HG02610 (cell line): Measurements from ENCODE around the gene SPAG5.
"Not testable (repeated sequence)": the region's sequence is repeated elsewhere in the genome, so short reads cannot be mapped to it uniquely, and the experiment has no call there.

ENCODE experiments used
- ATAC-seq: cut with Tn5 transposase; IDR thresholded peaks from one replicate; pipeline ENCODE4 v1.9.1; 2021; ENCODE audit warnings: mild to moderate bottlenecking, moderate library complexity; ENCODE audit not compliant: unreplicated experiment

The SPAG5 gene

DNA sequence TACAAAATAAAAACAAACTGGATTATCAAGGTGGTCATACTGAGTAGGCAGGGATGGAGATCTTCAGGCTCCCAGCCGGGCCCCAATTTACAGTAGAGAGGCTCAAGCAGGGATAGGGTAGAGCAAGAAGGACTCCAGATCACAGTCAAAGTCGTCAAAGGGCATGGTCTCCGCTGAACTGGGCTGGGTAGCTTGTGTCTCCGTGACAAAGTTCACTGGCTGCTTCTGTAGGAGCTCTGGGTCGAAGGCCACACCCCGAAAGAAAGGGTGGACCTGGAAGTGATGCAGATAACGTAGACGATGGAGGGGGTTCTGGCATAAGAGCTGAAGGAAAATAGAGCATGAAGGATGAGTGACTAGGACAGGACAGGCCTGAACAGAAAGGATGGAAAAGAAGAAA, 11.6 kb upstream of the SPAG5 start:
- no peak for ATAC-seq

DNA sequence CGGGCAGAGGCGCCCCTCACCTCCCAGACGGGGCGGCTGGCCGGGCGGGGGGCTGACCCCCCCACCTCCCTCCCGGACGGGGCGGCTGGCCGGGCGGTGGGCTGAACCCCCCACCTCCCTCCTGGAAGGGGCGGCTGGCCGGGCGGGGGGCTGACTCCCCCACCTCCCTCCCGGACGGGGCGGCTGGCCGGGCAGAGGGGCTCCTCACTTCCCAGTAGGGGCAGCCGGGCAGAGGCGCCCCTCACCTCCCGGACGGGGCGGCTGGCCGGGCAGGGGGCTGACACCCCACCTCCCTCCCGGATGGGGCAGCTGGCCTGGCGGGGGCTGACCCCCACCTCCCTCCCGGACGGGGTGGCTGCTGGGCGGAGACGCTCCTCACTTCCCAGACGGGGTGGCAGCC, 5.2 kb upstream of the SPAG5 start:
- not testable (repeated sequence) for ATAC-seq

DNA sequence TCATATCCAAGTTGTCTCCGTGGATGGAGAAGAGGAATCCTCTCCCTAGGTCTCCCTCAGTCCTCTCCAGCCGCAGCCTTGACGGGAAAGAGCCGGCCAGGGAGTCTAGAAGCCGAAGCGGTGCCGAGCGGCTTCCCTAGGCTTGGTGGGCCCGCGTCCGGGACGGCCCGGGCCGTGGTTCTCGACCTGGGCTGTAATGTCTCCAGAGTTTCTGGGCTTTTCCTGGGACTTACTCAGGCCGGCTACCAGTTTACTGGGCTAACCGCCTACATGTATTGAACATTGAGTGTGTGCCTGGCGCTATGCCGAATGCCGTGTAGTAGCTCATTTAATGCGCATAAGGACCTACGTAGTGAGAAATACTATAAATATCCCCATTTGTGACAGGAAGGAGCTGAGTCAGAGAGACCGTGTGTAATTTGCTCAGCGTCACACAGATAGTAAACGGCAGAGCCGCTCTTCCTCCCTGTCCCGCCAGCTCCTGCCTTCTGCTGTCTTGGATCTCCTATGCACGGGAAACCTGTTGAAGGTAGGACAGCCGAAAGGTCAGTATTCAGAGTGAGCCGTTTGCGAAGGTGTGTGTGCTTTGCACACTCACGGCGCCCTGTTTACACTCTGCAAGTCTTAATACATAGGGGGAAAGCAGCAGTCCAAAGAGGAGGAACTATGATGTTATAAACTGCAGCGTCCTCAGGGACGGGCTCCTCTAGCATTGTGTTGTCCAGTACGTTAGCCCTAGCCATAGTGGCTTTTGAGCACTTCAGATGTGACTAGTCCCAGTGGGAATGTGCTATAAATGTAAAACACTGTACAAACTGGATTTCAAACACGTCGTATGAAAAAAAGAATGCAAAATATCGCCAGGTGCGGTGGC, 723 bp upstream of the SPAG5 start:
- peak; percentile 47 for ATAC-seq

DNA sequence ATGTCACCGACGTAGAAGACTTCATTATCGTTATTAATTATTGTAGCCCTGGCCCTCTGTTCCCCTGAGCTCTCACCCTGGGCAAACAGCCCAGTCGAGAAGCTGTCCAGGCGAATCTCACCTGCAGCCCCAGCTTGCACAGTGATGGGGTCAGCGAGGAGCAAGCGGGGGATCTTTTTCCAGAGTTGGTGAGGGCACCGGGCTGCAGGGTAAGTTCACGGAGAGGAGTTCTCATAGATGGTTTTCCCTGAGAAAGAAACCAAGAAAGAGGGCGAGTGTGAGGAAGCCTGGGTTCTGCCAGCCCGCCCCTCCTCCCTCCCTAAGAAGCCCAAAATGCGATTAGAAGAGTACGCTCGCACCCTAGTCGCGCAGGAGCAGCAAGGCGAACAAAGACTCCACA, 436 bp downstream of the SPAG5 start:
- ATAC-seq, result no peak

DNA sequence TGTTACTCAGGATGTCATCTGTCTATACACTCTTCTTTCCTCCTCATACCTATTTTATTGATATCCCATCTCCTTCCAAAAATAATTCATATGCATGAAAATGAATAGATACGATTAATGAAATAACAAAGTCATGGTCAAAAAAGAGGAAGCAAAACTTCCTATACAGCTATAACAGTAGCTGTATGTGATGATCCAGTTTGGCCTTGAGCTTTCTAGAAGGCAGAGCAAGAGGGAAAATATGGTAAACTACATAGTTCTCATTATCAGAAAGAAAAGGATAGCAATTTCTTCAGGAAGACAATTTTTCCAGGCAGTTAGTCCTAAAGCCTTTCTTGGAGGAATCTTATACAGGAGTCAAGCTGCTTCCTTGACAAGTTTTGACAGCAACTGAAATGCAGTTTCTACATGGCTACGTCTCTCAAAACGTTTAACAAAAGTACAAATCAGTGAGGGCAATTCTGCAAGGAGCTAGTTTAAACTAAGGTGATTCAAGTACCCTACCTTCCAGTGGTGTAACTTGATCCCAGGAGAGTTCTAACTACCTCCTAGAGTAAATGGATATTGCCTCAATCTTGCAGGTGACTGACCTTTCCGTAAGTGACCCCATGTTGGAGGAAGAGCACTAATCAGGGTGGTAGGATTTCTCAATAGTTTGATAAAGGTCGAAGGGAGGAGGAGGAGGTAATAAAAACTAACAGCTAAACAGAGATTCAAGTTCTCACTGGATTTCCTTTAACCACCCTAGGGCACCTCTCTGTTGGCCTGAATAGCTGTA, 1.0 kb downstream of the SPAG5 start:
- no peak for ATAC-seq

DNA sequence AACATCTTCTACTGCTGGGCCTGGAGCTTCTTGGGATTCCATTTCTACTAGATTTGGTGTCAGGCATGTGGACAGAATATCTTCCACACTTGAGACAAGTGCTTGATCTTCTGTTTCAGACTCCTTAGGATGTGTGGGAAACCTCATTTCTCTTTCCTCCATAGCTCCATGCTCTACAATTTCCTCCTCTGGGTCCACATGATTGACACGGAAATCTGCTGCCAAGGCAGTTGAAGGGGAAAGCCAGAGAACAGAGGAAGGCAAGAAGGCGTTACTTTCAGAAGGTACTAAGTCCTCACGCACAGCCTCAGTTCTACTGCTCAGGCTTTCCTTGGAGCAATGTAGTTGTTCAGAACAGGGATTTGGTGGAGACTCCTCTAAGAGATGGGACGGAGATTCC, 6.6 kb downstream of the SPAG5 start:
- no peak for ATAC-seq

DNA sequence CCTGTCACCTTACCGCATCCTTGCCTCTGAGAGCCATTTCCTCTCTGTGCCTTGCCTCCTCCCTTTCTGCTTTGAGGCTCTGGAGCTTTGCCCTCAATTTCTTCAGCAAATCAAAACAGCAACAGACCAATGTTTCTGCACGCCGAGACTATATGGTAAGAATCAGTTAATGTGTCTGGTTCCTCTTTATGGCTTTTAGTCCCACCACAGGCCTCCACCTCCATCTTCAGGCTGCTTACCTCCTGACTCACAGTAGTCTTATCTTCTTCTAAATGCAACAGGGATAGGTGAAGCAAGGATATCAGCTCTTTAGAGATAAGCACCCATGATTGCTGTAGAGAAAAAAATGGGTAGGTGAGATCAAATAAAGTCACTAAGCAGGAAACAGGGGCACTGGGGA, 13.0 kb downstream of the SPAG5 start:
- no peak for ATAC-seq

DNA sequence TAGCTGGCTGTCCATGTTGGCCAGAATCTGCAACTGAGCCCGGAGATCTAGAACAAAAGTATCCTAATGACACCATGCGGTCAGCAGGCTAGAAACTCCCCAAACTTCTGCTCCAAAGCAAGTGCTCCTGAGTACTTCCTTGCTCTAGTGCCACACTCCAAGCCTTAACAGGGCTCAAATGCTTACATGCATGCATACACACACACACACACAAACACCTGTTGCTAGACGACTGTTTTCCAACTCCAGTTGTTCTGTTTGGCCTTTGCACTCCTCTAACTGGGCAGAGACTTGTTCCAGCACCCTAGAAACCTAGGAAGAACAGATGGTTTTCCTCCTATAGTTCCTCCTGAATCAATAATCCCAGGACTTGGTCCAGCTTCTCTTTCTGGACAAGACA, 14.4 kb downstream of the SPAG5 start:
- ATAC-seq, result no peak

DNA sequence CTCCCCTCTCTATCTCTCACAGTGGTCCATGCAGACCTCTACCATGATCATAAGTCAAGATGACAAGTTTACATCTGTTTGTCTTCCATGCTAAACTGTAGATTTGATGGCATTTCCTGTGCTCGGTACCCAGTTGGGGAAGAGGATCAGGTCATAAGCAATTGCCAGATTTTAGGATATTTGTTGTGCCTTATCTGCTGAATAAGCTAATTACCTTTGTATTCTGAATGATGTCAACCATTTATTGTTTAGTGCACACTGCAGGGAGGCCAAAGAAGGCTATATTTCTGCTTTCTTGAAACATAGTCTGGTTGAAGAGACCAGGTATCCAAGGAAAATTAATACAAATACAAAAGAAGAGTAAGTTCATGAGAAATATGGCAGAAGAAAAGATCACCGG, 16.3 kb downstream of the SPAG5 start:
- ATAC-seq, result no peak

DNA sequence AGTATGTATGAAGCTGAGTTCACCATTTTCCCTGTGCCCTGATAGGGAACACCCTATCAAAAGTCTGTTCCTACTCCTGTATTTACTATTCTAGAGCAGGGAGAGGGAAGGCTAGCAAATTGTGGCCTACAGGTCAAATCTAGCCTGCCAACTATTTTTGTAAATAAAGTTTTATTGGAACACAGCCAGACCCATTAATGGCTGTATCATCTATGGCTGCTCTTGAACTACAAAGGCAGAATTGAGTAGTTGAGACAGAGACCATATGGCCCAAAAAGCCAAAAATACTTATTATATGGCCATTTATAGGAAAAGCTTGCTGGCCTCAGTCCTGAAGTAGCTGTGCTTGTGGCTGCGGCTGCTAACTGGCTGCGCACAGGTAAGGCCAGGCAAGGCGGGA, 17.9 kb downstream of the SPAG5 start:
- no peak for ATAC-seq

DNA sequence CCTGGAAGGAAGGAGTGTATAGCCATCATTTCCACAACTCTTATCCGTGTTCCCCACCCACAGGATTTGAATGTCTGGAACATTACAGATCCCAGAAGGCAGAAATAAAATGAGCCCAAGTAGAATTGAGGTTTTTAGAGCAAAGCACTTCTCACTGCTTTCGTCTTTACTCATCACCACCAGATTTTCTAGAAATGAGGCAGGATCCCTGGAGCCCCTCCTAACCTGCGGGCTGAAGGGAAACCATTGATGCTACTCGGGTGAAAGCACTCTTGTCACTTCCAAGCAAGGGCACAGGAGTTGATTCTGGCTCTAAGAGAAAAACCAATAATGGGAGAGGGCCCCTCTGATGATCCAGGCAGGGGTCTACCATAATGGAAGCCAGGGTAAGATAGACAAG, 19.3 kb downstream of the SPAG5 start:
- no peak for ATAC-seq

DNA sequence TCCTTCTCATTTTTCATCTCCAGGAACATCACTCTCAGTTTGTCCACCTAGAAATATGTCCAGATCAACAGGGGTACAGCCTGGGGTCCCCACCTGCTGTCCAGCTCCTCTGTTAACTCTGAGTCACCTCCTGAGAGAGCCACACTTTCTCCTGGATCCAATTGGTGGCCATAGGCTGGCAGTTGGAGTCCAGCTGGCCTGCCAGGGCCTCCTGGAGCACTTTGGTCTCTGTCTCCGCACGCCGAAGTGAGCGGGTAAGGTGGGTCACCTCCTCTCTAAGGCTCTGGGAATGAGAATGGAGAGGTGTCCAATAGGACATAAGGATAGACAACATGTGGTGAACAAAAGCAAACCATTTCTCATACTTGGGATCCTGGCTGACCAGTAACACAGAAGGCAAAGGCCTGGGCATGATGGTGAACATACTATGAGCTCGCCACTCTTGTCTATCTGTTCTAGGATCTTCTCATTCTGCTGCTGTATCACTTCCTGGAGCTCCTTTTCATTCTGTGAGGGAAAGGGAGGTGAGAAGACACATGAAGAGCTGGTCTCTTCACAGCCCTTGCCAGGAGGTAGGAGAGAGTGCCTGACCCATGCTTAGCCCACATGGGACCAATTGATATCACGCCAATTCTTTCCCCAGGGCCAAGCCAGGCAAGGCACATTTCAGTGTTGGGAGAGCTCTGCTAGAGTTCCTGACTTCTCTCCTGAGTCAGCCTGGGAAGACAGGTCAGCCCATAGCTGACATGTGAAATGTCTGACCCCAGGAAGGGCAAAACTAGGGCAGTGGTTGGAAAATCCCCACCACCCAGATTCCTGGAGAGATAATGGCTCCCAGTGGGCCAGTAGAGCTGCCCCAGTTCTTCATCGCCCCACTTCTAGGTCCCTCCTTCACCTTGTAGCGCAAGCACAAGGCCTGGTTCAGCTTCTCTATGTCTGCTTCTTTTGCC, 20.3 kb downstream of the SPAG5 start:
- no peak for ATAC-seq

DNA sequence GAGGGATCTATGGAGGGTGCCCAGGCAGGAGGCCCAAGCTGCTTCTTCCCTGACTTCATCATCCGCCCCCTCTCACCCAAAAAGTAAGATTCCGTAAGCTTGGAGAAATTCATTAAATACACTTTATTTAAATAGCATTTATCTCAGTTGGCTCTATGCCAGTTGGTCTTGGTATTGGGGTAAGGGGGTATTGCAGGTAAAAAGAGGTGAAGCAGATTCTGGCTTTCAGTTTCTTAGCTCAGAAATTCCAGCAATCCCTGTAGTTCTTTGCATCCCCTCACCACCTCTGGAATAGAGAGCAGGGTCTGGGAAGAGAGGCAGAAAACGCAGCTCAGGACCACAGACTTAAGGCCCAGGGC, 21.4 kb downstream of the SPAG5 start:
- ATAC-seq, result no peak

DNA sequence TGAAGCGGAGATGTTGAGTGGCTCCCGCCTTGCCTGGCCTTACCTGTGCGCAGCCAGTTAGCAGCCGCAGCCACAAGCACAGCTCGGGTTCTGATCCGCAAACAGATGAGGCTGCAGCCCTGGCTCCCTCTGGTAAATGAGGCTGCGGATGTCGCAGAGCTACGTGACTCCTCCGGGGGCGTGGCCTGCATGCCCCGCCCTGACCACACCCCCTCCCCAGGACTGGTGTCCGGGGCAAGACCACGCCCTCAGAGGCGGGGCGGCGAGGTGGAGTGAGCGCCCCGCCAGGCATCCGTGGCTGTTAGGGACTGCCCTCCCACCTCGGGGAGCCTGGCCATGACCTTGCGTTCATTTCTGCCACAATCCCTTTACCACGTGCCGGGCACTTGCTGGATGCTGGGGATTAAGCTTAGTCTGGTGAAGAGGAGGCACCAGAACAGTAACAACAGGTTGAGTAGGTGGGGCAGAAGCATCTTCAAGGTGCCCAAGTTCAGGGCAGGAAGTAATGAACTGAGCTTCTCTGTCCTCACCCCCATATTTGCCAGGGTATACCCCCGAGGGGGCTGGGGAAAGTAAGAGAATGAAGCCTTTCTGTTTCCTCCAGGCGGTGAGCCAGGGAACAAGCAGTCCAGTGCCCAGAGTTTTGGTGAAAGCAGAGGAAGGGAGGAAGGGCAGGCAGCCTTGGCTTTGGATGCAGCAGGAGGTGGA, 21.9 kb downstream of the SPAG5 start, which contains the start of gene ALDOC:
Gene ALDOC, minus strand, starts transcription at position 138 of the 708 bp plus-strand sequence. CDS start 1,363 bp downstream, outside the sequence.
- ATAC-seq, result peak; percentile 84

DNA sequence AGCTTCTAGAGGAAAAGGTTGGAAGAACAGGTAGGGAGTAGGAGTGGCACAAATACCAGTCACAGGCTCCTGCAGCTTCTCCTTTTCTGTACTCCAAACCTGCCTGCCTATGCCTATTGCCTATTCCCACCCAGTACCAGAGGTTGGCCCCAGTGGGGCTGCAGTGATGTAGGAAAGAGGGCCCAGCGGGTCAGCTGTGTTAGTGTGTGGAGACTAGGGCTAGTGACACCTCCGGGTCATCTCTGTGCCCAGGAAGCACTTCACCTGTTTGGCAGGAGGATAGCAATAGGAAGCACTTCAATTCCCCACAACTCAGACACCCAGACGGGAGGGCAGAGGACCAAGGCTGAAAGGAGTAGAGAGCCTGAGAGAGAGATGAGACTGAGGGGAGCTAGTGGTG, 22.8 kb downstream of the SPAG5 start:
- ATAC-seq, result not testable (repeated sequence)

DNA sequence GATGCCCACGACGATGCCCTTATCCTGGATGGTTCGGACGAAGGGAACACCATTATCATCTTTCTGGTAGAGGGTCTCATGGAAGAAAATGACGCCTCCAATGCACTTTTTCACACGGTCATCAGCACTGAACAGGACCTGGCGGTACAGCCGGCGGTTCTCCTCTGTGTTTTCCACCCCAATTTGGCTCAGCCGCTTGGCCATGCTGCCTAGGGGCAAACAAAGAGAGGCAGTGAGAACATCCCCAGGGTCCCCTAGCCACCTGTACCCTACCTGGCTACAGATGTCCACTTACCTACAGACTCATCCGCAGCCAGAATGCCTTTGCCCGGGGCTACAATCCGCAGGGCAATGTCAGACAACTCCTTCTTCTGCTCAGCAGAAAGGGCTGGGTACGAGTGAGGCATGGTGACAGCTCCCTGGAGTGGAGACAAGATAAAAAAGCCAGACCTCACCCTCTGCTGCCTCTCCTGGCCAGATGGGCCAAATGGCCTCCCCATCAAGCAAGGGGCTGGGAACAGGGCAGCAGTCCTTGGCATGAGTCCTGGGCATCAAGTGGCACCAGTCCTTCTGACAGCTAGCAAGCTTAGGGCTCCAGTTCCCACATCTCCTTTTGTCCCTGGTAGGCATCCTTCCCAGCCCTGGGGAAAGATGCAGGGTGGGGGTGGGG, 23.6 kb downstream of the SPAG5 start:
- ATAC-seq, result no peak

DNA sequence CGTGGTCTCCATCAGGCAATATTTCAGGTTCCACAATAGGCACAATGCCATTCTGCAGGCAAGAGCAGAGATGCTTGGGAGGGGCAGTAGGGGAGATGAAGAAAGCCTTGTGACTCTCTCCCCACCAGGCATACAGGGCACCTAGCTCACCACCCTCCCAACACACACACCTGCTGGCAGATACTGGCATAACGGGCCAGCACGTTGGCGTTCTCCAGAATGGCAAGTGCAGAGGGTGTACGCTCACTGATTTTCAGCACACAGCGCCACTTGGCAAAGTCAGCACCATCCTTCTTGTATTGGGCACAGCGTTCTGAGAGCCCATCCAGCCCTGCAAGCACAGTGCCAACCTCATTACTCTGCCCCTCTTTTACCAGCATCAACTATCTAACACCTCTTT, 24.3 kb downstream of the SPAG5 start:
- ATAC-seq, result no peak

DNA sequence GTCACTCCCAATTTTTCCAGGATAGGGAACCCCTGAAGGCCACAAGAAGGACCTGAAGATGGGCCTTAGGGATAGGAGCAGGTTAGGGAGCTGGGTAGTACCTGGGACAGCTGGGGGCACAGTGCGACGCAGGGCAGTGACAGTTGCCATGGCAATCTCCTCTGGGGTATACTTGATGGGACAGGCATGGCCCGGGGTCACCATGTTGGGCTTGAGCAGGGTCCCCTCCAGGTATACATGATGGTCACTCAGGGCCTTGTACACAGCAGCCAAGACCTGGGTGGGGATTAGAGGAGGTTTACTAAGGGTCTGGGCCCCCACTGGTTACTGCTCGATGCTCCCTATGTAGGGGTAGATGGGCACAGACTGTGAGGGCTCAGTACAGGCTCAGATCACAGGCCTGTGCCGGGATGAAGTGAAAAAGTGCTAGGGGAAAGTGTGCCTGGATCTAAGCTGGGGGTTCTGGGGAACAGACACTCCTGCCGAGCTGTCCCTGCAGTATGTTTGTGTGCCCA, 24.8 kb downstream of the SPAG5 start:
- no peak for ATAC-seq

DNA sequence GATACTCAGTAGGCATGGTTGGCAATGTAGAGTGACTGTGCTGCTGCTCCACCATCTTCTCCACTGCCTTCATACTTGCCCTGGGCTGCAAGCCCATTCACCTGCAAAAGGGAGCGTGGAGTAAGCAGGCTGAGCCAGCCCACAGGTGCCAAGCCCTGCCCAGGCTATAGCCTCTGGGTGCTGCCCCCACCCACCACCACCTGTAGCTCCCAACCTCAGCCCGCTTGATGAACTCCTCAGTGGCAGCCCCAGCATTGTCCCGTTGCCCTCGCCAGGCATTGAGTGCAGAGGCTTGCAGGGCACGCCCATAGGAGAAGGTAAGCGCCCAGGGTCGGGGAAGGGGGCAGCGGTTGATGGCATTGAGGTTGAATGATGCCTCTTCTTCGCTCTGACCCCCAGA, 25.3 kb downstream of the SPAG5 start:
- ATAC-seq, result no peak

DNA sequence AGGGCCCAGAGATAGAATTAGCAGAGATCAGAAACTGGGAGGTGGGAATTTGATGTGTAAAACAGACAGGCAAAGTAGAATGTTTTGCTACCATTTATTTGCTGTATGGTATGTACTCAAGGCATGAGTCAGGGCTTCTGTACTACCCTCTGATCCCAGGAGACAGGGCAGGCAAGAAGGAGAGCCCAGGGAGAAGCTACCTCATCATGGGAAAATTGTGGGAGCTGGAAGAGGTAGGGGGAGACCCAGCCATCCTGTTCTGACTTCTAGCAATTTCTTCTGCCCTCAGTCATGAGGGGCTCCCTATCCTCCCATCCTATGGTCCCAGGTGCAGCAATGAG, 25.8 kb downstream of the SPAG5 start:
- ATAC-seq, result no peak
